Measurements from ENCODE around the gene SCAF4.

DNA sequence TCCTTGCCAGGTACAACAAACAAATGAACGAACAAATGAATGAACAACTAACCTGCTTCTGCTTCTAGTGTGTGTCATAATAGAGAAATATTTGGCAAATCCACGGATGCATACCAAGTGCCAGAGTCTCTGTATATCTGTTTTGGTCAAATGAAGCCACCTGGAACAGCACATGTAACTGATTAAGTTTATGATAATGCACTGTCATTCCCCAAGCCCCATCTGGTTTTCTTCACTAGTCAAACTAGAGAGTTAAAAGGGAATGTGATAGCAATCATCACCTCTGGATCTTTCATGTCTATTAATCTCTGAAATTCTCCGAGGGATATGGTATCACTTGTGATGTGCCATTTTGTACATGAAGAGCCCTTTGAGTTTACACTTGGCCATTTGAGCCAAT, 21.0 kb upstream of the SCAF4 start:
- TF ChIP-seq, protein P1, sequence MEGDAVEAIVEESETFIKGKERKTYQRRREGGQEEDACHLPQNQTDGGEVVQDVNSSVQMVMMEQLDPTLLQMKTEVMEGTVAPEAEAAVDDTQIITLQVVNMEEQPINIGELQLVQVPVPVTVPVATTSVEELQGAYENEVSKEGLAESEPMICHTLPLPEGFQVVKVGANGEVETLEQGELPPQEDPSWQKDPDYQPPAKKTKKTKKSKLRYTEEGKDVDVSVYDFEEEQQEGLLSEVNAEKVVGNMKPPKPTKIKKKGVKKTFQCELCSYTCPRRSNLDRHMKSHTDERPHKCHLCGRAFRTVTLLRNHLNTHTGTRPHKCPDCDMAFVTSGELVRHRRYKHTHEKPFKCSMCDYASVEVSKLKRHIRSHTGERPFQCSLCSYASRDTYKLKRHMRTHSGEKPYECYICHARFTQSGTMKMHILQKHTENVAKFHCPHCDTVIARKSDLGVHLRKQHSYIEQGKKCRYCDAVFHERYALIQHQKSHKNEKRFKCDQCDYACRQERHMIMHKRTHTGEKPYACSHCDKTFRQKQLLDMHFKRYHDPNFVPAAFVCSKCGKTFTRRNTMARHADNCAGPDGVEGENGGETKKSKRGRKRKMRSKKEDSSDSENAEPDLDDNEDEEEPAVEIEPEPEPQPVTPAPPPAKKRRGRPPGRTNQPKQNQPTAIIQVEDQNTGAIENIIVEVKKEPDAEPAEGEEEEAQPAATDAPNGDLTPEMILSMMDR (IDR thresholded peaks at IDR 0.05; ENCODE audit: low read length): no peak
- TF ChIP-seq EZH2 (IDR thresholded peaks at IDR 0.05; ENCODE audit: borderline replicate concordance, low read length): no peak
